ENCODE measurements around the gene PLXND1.
A peak's percentile ranks its signal among the peaks of the same experiment; 100 is the strongest.

Gene PLXND1

DNA sequence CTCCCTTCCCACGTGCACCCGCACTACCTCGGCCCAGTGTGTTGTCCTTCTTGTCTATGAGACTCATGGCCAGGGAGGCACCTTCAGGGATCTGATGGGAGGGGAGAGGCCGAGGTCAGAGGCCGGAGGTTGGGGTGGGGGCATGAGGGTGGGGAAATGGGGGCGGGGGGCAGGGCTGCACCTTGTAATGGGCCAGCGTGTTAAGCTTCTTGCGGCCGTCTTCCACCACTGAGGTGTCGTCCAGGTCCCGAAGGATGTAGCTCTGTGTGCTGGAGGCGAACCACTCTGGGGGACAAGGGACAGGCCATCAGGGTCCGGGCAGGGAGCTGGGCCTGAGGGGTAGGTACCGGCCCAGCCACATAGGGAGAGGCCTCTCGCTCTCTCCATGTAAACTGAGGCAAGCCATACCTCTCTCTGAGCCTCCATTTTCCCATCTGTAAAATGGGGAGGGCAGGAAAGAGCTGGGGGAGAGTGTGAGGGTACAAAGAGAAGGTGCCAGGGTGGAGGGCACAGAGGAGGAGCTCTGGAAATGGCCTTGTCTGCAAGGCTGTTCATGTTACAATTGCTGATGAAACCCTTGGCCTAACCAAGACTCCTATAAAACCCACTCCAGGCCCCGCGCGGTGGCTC, 44.7 kb downstream of the PLXND1 start:
- no peak for DNase-seq (ENCODE audit: low spot score)

DNA sequence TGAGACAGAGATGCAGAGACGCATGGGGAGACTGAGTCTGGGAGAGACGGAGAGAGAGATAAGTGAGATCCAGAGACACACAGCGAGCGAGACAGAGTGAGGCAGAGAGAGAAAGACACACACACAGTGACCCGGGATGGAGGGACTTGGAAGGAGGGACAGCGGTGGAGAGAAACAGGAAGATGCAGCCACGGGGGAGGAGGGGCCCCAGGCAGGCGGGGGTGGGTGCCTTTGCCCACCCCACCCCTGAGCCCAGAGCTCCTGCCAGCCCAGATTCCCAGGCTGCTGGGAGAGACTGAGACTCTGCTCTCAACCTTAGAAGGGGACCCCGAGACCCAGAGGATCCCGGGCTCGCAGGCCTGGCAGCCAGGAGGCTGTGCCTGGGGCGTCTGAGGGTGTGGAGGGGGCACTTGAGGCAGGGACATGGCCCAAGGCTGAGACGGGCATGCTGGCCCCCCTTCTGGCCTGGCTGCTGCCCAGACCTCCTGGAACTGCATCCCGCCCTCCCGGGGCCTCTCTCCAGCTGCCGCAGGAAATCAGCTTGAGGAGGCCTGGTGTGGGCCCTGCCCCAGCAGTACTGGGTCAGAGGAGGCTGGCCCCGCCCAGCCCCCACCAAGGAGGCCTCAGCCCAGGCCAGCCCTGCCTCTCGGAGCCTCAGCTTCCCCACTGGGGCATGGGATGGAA, 45.4 kb downstream of the PLXND1 start:
- no peak for DNase-seq (ENCODE audit: low spot score)

DNA sequence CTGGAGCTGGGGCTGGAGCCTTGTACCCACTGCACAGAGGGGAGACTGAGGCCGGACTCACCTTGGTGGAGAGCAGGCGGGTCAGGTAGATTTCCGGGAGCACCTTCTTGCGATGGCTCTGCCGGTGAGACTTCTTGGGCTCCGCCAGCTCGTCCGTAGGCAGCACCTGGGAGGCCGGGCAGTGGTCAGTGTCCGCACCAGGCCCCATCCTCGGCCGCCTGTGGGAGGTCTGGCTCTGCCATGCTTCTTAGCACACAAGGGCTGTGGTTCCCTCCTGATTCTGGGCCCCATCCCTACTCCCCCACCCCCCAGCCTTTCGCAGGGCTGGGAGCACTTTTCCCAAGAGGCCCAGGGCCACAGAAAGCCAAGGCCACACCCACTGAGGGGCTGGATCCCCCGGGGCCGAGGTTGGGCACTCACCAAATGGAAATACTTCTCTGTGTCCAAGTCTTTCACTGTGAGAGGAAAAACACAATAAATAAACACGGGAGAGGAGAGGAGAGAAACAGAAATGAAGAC, 46.1 kb downstream of the PLXND1 start:
- DNase-seq (ENCODE audit: low spot score): no peak

DNA sequence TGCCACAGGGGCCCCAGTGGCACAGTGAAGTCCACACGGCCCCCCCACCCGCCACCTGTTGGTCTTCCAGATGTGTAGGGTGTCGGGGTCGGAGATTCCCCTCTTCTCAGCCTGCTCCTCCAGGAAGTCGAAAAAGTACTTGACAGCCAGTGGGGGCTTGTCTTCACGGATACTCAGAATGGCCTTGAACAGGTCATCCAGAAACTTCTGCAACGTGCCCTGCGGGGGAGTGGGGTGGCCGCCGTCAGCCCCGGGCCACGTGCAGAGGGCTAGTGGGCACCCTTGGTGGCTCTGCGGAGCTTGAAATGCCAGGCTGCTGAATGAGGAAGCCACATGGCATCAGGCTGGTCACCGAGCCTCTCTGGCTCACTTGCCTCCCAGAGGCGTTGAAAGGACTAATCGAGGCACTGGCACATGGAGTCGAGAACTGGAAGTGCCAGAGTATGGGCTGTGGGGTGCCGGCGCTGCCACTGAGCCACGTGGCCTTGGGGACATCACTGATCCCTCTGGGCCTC, 46.9 kb downstream of the PLXND1 start:
- DNase-seq (ENCODE audit: low spot score): no peak

DNA sequence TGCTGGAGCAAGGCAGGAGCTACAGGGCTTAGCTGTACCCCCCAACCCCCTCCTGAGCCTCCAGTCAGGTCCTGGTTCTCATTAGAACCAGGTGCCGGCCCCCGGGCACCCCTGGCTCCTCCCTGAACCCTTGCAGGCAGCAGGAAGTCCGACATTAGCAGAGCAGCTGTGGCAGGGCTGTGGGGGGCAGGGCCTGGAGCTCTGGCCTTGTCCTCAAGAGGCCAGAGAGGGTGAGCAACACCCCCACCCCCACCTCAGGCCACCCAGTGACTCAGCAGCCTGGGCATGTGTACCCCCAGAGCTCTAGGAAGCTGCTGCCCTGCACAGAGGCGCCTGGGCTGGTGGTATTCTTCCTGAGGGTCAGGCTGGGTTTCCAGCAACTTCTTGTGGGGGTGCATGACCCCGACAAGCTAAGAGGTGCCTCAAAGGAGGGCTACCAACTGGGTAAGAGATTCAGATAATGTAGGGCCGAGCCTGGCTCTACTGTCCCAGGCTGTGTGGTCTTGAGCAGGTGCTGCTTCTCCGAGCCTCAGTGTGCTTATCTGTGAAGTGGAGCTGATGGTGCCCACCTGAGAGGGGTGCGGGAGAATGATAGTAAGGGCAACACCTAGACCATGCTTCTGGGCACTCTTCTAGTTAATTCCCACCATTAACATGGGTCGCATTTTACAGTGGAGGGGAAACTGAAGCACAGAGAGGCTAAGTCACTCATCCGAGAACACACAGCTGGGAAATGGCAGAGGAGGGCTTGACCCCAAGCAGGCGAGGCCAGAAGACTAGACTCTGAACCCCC, 47.5 kb downstream of the PLXND1 start:
- DNase-seq (ENCODE audit: low spot score): peak; percentile 73

DNA sequence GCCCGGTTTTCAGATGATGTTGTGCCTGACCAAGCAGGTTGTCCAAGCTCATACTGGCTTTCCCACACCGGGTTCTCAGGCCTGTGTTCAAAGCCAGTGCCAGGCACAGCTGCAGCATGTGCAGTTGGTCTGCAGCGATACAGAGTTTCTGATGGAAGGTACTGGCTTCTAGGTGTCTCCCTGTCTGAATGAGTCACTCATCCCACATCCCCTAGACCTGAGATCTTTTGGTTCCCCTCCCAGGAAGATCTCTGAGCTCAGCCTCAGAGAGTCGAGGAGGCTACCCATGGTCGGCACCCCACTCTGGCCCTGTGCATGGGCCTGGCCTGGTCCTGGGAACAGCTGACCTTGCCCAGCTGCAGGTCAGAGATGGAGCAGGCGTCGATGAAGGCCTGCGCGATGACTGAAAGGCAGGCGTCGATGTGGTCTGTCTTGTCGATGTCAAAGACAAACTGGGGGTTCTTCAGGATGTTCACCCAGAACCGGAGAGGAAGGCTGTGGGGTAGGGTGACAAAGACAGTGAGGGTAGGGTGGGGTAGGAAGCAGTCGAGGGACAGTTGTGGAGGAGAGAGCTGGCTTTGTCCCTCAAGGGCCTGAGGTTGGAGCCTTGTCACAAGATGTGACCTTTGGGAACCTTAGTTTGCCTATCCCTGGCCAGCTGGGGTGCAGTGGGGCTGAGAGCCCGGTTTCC, 48.2 kb downstream of the PLXND1 start:
- peak; percentile 31 for DNase-seq (ENCODE audit: low spot score)

DNA sequence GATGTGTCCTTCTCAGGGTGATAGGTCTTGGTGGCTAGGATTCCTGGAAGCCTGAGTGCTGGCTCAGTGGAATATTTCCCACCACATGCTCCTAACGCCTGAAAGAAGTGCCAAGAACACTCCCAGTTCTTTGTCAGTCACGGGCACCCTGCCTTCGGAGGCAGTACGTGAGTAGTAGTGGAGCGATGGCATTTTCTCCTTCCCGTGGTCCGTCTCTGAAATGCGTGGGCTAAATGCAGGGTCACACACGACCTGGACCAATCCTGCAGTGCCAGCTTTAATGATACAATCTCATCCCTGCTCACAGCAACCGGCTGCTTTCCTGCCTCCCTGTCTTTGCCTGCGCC, 49.0 kb downstream of the PLXND1 start:
- DNase-seq (ENCODE audit: low spot score): no peak

DNA sequence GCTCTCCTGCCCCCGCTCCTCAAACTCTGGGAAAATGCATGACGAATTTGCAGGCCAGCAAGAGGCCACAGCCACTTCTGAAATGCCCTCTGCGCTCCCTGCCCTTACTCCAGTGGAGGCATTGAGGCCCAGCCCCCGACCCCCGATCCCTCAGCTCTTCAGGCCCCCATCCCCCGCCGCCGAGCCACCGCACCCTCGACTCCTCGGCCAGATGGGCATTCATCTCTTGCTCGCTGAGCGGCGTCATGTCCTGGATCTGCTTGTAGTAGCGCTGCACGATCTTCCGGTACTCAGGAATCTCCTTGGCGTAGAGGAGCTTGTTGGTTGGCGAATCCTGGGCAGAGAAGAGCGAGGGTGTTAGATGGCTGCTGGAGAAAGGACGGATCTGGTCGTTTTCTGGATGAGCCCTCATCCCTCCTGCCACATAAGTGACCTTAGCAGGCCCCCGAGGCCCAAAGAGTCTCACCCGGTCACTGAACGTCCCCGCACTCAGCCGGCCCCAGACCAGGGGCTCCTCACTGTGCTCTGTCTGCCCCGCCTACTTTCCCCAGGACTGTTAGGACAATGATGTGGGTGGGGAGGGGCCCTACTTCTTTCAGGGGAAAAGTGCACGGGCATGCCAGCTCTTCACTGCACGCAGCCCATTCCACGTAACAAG, 49.5 kb downstream of the PLXND1 start:
- DNase-seq (ENCODE audit: low spot score): no peak

DNA sequence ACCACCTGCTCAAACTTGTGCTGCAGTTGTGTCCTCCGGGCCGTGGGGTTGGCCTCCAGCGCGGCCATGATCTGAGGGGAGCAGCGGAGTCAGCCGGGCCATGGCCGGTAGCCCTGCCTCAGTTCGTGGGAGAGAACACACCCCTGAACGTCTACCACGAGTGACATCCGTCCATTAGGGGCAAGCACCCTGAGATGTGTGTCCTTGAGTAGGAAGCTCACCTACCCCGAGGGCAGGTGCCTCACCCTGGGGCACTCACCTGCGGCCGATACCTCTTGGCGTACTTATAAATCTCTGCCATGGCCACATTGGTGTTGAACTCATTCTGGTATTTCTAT, 50.1 kb downstream of the PLXND1 start:
- DNase-seq (ENCODE audit: low spot score): no peak

DNA sequence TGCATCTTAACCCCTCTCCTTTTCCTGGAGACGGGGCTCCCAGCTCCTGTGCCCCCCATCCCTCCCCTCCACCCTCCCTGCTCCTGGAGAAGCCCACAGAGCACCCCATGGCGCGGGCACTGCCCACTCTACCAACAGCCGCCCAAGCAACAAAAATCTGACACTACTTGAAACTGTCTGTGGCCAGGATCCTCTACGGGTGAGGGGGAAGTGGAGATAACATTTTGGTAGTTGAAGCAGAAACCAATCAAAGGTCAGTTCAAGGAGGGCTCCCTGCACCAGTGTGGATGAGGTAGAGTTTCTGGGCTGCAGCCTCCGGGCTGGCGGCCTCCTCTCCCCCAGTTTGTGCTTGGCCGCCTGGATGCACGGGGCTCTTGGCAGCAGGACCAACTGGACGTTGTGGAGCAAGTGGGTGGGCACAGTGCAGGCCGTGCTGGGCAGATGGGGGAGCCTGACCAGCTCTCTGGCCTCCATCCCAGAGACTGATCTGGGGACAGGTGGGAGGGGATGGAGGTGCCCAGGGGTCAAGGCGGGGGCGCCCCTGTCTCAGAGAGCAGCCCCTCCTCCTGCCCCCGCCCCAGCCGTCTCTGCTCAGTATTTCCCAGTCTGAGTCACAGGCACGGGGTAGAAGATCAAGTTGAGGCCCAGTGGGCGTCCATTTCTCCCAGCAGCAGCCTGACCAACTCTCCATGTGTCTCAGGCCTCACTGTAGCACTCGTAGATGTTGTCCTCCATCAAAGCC, 50.7 kb downstream of the PLXND1 start:
- DNase-seq (ENCODE audit: low spot score): no peak

DNA sequence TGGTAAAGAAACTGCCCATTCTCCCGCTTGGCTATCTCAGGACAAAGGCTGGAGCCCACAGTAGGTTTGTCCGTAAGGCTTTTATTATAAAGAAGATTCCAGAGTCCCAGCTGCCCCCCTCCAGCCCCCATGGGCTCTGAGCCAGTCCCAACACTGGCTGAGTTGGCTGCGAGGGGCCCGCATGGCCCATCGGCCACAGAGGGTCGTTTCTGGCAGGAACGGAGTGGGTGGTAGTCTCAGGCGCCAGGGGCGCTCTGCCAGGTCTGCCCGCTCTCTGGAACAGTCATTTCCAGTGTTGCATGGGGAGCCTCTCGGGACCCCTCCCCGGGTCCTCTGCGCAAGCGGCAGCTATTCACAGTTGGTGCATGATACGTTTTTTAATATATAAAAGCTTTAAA, 51.3 kb downstream of the PLXND1 start:
- DNase-seq (ENCODE audit: low spot score): no peak

DNA sequence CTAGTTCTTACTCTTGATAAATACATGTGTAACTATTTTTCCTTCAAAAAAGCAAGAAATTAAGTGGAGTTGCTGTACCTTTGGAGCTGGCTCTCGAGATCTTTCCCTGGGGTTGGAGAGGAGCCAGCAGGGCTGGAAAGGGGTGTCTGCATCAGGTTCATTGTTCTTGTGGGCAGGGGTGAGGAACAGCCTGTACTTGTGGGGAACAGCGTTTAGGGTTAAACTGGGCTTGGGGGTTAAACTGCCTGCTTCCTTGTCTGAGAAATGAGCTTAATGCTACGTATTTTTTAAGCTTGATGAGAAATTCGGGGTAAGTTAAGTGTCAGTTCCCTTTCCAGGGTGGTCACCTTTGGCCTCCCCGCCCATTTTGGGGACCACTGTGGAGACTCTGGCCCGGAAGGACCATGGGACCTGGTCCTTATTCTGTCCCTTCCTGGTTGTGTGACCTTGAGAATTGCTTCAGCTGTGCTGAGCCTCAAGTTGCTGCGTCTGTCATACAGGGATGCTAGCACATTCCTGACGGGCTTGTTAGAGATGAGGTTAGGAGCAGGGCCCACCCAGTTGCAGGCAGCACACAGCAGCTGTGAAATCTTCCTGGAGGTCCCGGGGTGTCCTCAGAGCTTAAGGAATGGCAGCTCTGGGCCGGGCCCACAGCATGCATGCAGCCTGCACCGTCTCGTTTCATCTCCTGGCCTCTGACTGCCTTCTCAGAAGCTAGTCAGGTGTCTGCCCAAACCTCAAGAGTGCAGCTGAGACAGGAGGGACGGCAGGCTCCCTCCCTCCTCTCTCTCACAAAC, 51.9 kb downstream of the PLXND1 start:
- DNase-seq (ENCODE audit: low spot score): no peak

DNA sequence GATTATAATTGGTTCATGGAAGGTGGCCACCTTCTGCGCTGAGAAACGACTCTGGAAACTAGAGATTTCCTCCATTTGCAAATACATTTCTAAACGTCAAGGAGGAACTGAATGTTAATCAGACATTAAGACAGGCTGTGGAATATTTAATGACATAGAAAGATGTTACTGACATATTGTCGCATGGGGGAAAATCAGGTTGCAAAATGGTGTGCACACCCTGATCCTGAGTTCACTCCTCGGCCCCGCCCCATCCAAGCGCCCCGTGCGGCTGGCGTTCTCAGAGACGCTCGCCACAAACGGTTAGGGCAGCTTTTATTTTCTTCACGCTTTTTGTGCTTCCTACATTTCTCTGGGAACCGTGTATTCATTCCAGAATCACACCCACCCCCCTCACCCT, 52.8 kb downstream of the PLXND1 start:
- DNase-seq (ENCODE audit: low spot score): no peak

DNA sequence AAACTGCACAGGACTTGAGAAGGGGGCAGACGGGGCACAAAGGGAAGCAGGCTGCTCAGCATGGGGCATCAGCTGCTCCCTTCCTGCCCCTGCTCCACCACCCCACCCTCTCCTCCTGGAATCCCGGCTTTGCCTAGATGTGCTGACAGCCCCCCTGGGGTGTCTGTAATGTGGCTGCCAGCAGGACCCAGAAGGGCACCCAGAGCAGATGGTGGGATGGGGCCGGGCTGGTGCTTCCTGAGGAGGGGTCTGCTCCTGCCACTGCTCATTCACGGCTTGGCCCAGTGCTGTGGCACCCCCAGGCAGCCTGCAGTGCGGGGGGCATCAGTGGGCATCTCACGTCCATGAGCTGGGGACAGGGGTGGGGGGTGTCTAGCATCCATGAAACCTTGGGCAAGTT, 53.3 kb downstream of the PLXND1 start:
- no peak for DNase-seq (ENCODE audit: low spot score)

DNA sequence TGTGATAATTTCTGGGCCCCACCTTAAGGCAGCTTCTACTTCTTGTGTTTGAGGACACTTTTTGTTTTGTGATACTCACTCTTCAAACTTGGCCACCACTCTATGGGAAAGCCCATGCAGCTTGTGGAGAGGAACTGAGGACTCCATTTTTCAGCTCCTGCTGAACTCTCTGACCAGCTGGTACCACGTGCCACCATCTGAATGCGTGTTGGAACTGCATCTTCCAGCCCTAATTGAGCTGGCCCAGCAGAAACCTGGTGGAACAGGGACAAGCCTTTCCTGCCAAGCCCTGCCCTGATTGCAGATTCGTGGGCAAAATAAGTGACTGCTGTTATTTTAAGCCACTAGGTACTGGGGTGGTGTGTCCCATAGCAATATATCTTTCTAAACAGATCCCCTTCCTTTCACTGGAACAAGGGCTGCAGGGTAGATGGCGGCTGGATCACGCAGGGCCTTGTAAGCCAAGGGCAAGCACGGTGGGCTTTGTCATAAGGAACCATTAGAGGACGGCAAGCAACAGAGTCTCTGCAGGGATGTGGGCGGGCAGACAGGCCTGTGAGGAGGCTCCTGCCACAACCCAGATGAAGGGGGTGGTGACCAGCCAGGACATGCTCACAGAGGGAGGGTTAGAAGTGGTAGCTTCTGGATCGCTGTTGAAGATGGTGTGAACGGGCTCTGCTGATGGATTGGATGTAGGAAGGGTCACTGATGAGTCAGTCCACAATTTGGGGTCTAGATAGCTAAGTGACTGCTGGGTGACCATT, 54.0 kb downstream of the PLXND1 start:
- DNase-seq (ENCODE audit: low spot score): no peak

DNA sequence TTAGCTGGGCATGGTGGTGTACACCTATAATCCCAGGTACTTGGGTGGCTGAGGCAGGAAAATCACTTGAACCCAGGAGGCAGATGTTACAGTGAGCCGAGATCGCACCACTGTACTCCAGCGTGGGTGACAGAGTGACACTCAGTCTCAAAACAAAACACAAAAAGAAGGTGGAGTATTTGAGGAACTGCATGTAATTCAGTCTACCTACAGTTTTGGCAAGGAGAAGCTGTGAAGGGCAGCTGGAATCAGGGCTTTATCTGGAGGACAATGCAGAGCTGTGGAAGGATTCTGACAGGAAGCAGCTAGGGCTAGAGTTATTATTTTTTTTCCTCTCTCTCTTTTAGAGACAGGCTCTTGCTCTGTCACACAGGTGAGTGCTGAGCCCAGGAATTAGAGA, 56.7 kb downstream of the PLXND1 start:
- DNase-seq (ENCODE audit: low spot score): no peak

DNA sequence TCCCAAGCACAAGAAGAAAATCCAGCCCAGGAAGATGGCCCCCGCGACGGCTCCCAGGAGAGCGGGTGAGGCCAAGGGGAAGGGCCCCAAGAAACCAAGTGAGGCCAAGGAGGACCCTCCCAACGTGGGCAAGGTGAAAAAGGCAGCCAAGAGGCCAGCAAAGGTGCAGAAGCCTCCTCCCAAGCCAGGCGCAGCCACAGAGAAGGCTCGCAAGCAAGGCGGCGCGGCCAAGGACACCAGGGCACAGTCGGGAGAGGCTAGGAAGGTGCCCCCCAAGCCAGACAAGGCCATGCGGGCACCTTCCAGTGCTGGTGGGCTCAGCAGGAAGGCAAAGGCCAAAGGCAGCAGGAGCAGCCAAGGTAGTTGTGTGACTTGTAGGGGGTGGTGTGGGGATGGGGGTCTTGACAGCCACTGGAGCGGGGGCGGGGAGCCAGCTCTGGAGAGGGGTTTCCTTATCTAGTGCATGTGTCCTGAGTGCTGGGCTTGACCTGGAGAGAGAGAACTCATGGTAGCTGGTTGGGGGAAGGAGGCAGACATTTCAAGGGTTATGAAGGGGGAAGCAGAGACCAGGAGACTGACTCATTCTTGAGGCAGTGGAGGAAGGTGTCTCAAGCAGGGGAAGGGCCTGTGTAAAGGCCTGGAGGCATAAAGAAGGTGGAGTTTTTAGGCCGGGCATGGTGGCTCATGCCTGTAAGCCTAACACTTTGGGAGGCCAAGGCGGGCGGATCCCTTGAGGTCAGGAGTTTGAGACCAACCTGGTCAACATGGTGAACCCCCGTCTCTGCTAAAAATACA, 57.3 kb downstream of the PLXND1 start:
- peak; percentile 70 for DNase-seq (ENCODE audit: low spot score)

DNA sequence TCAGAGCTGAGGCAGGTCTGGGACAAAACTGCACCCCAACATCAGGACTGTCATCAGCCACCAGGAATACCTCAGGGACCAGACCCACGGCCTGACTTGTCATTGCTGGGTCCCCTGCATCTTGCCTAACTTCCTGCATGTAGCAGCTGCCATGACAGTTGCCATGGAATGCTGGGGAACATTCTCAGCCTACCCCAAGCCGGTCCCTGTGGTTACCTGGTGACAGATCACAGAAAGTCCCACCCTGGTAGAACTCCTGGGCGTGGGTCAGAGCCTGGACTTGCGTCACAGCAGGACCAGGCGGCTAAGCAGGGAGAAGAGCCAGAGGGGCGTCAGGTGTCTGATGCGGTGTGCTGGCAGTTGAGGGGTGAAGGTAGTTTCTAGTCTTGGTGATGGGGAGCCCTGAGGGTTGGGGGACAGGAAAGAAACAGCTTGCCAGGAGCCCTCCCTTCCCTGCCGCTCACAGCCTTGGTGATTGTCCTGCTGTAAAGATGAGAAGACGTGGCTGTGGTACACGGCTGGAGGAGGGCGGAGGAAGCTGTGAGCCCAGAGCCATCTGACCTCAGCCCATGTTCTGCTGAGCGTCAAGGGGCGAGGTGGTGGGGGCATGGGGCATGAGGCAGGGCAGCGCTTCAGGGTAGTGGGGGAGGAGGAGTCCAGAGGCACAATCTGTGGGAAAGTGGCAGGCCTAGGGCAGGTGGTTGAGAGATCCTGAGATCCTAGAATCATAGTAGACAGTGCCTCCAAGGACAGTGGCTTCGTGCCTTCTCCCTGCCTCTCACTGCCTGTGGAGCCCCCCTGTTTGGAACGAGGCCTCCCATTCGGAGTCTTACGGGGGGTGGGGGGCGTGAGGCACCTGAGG, 58.1 kb downstream of the PLXND1 start:
- no peak for DNase-seq (ENCODE audit: low spot score)

Data from kidney tubule cell (primary cell).